Forelimb muscle (tissue), 1 donor: Measurements from ENCODE around the gene USP54. TPM values are rescaled to one million over a fixed set of nuclear protein-coding genes. Genes with fewer than 3 reads are reported as not detected.

Source experiments
- DNase-seq: peaks from one replicate; pipeline ENCODE4 v3.0.0-alpha.2; 2013; ENCODE audit warnings: low read depth
- polyA plus RNA-seq: library from polyadenylated mRNA; unstranded; fragments of 120-200 nt; gene quantifications from one replicate; pipeline ENCODE4 v1.2.1, GENCODE V29; 2013; ENCODE audit not compliant: insufficient read length

The USP54 gene
- polyA plus RNA-seq, 1 donor, result 17.6 TPM

GRCh38 chr10:73522263-73522662 lies 68.9 kb downstream of the USP54 start:
- no peak for DNase-seq

GRCh38 chr10:73519336-73519735 lies 71.8 kb downstream of the USP54 start:
- no peak for DNase-seq

GRCh38 chr10:73517166-73517888 lies 73.8 kb downstream of the USP54 start:
- no peak for DNase-seq

DNA sequence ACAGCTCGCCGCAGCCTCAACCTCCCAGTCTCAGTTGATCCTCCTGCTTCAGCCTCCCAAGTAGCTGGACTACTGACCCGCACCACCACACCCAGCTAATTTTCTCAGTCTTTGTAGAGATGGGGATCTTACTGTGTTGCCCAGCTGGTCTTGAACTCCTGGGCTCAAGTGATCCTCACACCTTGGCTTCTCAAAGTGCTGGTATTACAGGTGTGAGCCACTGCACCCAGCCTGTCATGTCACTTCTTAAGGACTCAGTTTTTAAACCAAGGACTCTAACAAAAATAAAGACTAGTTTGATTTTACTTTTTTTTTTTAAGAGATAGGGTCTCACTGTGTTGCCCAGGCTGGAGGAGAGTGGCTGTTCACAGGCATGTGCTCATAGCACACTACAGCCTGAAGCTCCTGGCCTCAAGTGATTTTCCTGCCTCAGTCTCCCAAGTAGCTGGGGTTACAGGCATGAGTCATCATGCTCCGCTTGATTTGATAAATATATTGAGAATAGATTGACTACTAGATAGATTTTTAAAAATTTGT lies 78.9 kb downstream of the USP54 start:
- no peak for DNase-seq

- DNase-seq, result no peak
Observed at GRCh38 chr10:73509695-73510094, 81.4 kb downstream of the USP54 start.

- DNase-seq, result no peak
Observed at GRCh38 chr10:73506491-73506890, 84.7 kb downstream of the USP54 start.

- no peak for DNase-seq
Observed at GRCh38 chr10:73506074-73506473, 85.1 kb downstream of the USP54 start.

DNA sequence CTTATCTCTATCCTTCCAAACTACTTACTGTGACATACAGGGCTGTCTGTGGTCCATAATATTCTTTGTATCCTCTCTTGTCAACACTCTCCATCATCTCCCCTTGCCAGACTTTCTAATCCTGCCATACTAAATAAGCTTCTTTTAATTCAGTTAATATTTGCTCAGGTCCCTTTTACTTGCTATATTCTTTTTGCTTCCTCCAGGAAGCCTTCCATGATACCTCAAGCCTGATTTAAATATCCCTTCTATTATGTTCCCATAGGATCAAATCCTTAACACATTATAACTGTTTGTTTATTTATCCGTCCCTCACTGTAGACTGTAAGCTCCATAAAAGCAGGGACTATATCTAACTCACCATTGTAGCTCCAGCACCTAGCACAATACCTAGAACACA lies 88.1 kb downstream of the USP54 start:
- no peak for DNase-seq

- no peak for DNase-seq
Observed at GRCh38 chr10:73501651-73502050, 89.5 kb downstream of the USP54 start.

- no peak for DNase-seq
Observed at GRCh38 chr10:73497623-73498022, 93.5 kb downstream of the USP54 start.

DNA sequence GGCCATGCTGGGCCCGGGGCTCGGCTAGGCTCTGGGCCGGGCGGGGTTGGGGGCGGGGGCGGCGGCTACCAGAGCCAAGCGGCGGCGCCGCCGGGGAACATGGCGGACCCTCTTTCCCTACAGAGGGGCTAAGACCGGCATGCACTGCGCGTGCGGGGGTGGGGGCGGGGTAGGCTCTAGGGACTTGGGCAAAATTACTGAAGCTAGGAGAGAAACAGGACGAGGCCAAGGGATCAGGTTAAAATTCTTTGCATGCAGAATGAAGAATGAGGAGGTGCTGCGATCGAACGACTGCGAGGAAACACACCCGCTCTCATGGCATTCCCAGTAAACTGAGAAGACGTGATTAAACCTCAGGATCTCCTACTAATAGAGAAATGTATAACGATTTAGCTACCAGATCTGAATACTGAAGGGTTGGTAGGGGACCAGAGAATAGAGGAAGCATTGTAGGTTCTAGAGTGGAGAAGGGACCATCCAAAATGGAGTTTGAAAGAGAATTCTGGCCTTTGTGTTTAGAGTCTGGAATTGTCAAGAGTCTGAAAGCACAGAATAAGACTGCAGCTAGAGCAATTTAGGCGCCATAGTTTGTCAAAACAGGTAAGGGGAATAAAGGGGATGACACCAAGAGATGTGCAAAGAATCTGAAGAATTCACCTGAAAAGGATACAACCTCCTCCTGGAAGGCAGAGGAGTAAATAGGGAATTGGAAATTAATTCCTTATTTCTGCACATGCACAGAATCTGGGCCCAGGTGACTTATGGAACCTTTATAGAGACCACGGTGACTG lies 95.1 kb downstream of the USP54 start, which contains the start of gene PPP3CB:
TSS of gene PPP3CB (minus strand) at position 141 of the 791 bp plus-strand sequence. CDS start at position 6, 135 bp downstream.
- DNase-seq, result peak; percentile 84

DNA sequence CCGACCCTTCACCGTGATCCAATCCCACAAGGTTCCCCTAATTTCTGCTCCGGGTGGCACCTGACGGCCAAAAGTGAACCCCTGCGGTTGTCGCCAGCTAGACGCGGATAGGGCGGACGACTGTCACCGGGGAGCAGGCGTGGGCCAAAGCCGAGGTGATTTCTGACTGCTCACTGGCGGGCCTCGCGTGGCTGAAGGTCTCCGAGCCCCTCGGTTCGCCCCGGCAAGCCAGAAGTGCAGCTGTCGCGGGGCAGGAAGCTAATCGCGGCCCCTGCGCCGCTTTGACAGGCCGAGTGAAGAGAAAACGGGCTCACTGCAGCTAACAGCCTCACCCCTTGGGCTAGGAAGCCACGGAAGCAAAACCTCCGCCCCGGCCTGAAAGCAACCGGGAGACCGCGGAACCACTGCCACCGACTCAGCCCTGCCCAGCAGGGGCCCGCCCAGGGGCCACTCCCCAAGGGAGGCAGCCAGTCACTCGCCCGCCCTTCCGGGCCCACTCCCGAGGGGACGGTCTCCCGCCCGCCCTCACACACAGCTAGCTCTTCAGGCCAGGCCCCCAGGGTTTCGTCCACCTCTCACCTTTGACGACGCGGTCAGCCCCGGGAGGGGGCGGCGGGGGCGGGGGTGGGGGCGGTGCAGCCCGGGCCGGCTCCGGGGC lies 95.8 kb downstream of the USP54 start:
- peak; percentile 19 for DNase-seq

DNA sequence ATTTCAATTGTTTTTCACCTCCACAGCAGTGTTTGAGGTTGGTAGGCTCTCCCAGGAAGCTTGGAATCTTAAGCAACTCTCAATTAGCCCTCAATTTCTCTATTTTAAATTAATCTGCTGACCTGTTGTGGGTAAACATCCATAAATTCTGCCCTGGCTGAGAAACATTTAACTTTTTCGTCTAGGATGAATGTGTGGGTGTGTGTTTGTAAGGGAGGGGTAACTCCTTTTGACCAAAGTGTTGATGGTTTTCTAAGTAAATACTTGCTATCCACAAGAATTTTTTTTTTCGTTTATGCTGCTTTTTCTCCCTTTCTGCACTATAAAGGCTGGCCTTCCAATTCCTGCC lies 96.3 kb downstream of the USP54 start:
- DNase-seq, result no peak

GRCh38 chr10:73494213-73494612 lies 96.9 kb downstream of the USP54 start:
- DNase-seq, result no peak

- DNase-seq, result no peak
Observed at GRCh38 chr10:73493781-73494180, 97.4 kb downstream of the USP54 start.

- no peak for DNase-seq
Observed at GRCh38 chr10:73486601-73487000, 104.5 kb downstream of the USP54 start.

DNA sequence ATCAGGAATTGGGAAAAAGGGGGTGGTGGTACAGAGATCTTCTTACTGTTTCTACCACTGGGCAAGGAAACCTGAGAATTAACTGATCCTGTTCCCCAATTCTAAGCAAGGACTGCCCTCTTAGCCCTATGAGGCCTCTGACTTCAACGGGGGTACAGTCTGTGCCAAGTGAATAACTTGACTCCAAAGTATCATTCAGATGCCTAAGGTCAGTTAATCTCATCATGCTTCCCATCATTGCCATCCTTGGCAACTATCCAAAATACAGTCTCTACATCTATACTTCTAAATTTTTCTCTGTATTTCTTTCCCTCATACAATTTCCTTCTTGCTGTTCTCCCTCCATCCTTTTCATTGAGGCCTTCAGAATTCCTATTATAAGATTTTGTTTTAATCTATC lies 105.8 kb downstream of the USP54 start:
- DNase-seq, result no peak

GRCh38 chr10:73480158-73480557 lies 111.0 kb downstream of the USP54 start:
- DNase-seq, result no peak

GRCh38 chr10:73478636-73479035 lies 112.5 kb downstream of the USP54 start:
- no peak for DNase-seq

- DNase-seq, result no peak
Observed at GRCh38 chr10:73471226-73471625, 119.9 kb downstream of the USP54 start.

GRCh38 chr10:73469579-73469978 lies 121.6 kb downstream of the USP54 start:
- no peak for DNase-seq

- no peak for DNase-seq
Observed at GRCh38 chr10:73467206-73467605, 123.9 kb downstream of the USP54 start.
